H9 (cell line): ENCODE results near the gene SIL1. TPM values are rescaled to one million over a fixed set of nuclear protein-coding genes. Genes with fewer than 3 reads are reported as not detected.

Experiments used
- DNase-seq: peaks from one replicate; pipeline ENCODE4 v3.0.0-alpha.2; 2017
- H2AFZ ChIP-seq: one replicate; pipeline ENCODE4 v1.6.1; 2013; ENCODE audit warnings: mild to moderate bottlenecking, low read length, control low read depth, moderate library complexity
- H2AK5ac ChIP-seq: 2 replicates; pipeline ENCODE4 v1.6.1; 2013; ENCODE audit warnings: low read length, control low read depth, mixed read lengths; ENCODE audit not compliant: insufficient read length
- H2BK120ac ChIP-seq: one replicate; pipeline ENCODE4 v1.6.1; 2013; ENCODE audit warnings: low read depth, mild to moderate bottlenecking, low read length, control low read depth, inconsistent platforms; ENCODE audit not compliant: poor library complexity, severe bottlenecking
- H2BK12ac ChIP-seq: 2 replicates; pipeline ENCODE4 v1.6.1; 2013; ENCODE audit warnings: low read length, control low read depth, mixed read lengths, low read depth; ENCODE audit not compliant: insufficient read length
- H2BK15ac ChIP-seq: 2 replicates; pipeline ENCODE4 v1.6.1; 2013; ENCODE audit warnings: low read depth, low read length, control low read depth
- H2BK20ac ChIP-seq: one replicate; pipeline ENCODE4 v1.6.1; 2013; ENCODE audit warnings: low read depth, mild to moderate bottlenecking, low read length, control low read depth, inconsistent platforms; ENCODE audit not compliant: poor library complexity, severe bottlenecking
- H2BK5ac ChIP-seq: 2 replicates; pipeline ENCODE4 v1.6.1; 2013; ENCODE audit warnings: low read length, control low read depth, mixed read lengths; ENCODE audit not compliant: insufficient read length
- H3K14ac ChIP-seq: 2 replicates; pipeline ENCODE4 v1.6.1; 2013; ENCODE audit warnings: low read length, control low read depth; ENCODE audit not compliant: insufficient read depth
- H3K18ac ChIP-seq: 2 replicates; pipeline ENCODE4 v1.6.1; 2013; ENCODE audit warnings: low read depth, mild to moderate bottlenecking, mixed read lengths, low read length, control low read depth; ENCODE audit not compliant: insufficient read length
- H3K23ac ChIP-seq: 2 replicates; pipeline ENCODE4 v1.6.1; 2013; ENCODE audit warnings: low read length, control low read depth, mixed read lengths, low read depth; ENCODE audit not compliant: insufficient read length
- H3K23me2 ChIP-seq: 2 replicates; pipeline ENCODE4 v1.6.1; 2013; ENCODE audit warnings: low read depth, mild to moderate bottlenecking, mixed read lengths, low read length, control low read depth; ENCODE audit not compliant: insufficient read length, poor library complexity, severe bottlenecking
- H3K27ac ChIP-seq: 2 replicates; pipeline ENCODE4 v1.5.1; 2013; ENCODE audit warnings: low read length, control low read depth, mixed read lengths, low read depth; ENCODE audit not compliant: insufficient read length
- H3K27me3 ChIP-seq: 2 replicates; pipeline ENCODE4 v1.6.1; 2013; ENCODE audit warnings: low read length, control low read depth, inconsistent platforms; ENCODE audit not compliant: insufficient read depth
- H3K4ac ChIP-seq: 2 replicates; pipeline ENCODE4 v1.6.1; 2013; ENCODE audit warnings: low read depth, mild to moderate bottlenecking, control low read depth, inconsistent platforms, low read length, moderate library complexity
- H3K4me1 ChIP-seq: 2 replicates; pipeline ENCODE4 v1.6.1; 2013; ENCODE audit warnings: low read length, control low read depth, inconsistent platforms; ENCODE audit not compliant: insufficient read depth
- H3K4me2 ChIP-seq: 2 replicates; pipeline ENCODE4 v1.6.1; 2013; ENCODE audit warnings: low read length, control low read depth, mixed read lengths; ENCODE audit not compliant: insufficient read length, insufficient read depth
- H3K56ac ChIP-seq: 2 replicates; pipeline ENCODE4 v1.6.1; 2013; ENCODE audit warnings: low read depth, mild to moderate bottlenecking, mixed read lengths, low read length, control low read depth; ENCODE audit not compliant: insufficient read length
- H3K79me1 ChIP-seq: 2 replicates; pipeline ENCODE4 v1.6.1; 2013; ENCODE audit warnings: low read depth, mild to moderate bottlenecking, moderate library complexity, low read length, control low read depth, inconsistent platforms; ENCODE audit not compliant: insufficient read depth, poor library complexity, severe bottlenecking
- H3K79me2 ChIP-seq: 2 replicates; pipeline ENCODE4 v1.6.1; 2013; ENCODE audit warnings: low read length, control low read depth, inconsistent platforms; ENCODE audit not compliant: insufficient read depth
- H3K9ac ChIP-seq: 2 replicates; pipeline ENCODE4 v1.6.1; 2013; ENCODE audit warnings: low read length, control low read depth, mixed read lengths; ENCODE audit not compliant: insufficient read length; ENCODE audit errors: extremely low read depth
- H3K9me3 ChIP-seq: one replicate; pipeline ENCODE4 v1.6.1; 2013; ENCODE audit warnings: low read depth, low read length, inconsistent platforms; ENCODE audit not compliant: control insufficient read depth
- H3T11ph ChIP-seq: one replicate; pipeline ENCODE4 v1.6.1; 2013; ENCODE audit warnings: mild to moderate bottlenecking, low read length, control low read depth, inconsistent platforms
- H4K20me1 ChIP-seq: one replicate; pipeline ENCODE4 v1.6.1; 2013; ENCODE audit not compliant: control insufficient read depth, insufficient read length, insufficient read depth
- H4K5ac ChIP-seq: 2 replicates; pipeline ENCODE4 v1.6.1; 2013; ENCODE audit warnings: low read depth, mild to moderate bottlenecking, mixed read lengths, low read length, control low read depth; ENCODE audit not compliant: insufficient read length
- H4K8ac ChIP-seq: replicated peaks from 2 replicates; pipeline ENCODE4 v1.6.1; 2013; ENCODE audit warnings: low read length, control low read depth, mixed read lengths, low read depth; ENCODE audit not compliant: insufficient read length
- H4K91ac ChIP-seq: 2 replicates; pipeline ENCODE4 v1.6.1; 2013; ENCODE audit warnings: low read depth, mild to moderate bottlenecking, moderate library complexity, mixed read lengths, low read length, control low read depth; ENCODE audit not compliant: insufficient read length
- H3K27ac Mint-ChIP-seq, 3 experiments: 2 replicates in 2 of 3; 3 replicates in 1 of 3; pipeline ENCODE4 v1.8.0; 2020 to 2021; ENCODE audit warnings: mixed read lengths in 3 of 3, mild to moderate bottlenecking in 1 of 3, moderate library complexity in 1 of 3
- H3K27me3 Mint-ChIP-seq: 2 replicates; pipeline ENCODE4 v1.8.0; 2021; ENCODE audit warnings: low read depth, mild to moderate bottlenecking, moderate library complexity, mixed read lengths
- H3K36me3 Mint-ChIP-seq, 3 experiments: 2 replicates in 2 of 3; 3 replicates in 1 of 3; pipeline ENCODE4 v1.8.0; 2020 to 2021; ENCODE audit warnings: low read depth in 3 of 3, mixed read lengths in 3 of 3; ENCODE audit not compliant: insufficient read depth in 1 of 3
- H3K4me1 Mint-ChIP-seq, 2 experiments: 2 replicates each; pipeline ENCODE4 v1.8.0; 2020; ENCODE audit warnings: mixed read lengths in 2 of 2
- H3K4me3 Mint-ChIP-seq, 2 experiments: 2 replicates in 1 of 2; 3 replicates in 1 of 2; pipeline ENCODE4 v1.8.0; 2020 to 2021; ENCODE audit warnings: mild to moderate bottlenecking in 2 of 2, mixed read lengths in 2 of 2, moderate library complexity in 1 of 2
- H3K9me3 Mint-ChIP-seq, 2 experiments: 2 replicates in 1 of 2; 3 replicates in 1 of 2; pipeline ENCODE4 v1.8.0; 2020; ENCODE audit warnings: mild to moderate bottlenecking in 2 of 2, mixed read lengths in 2 of 2, moderate library complexity in 1 of 2
- CTCF ChIP-seq: fragments of 200-600 bp; sonication (generic); conservative IDR thresholded peaks from 3 replicates; pipeline ENCODE4 v1.8.0; 2021; ENCODE audit warnings: antibody characterized with exemption, mild to moderate bottlenecking
- WGBS: extraction: QIAGEN DNeasy Blood & Tissue Kit; methylation state at CpG from one replicate; pipeline ENCODE4 v1.1.7; 2013; ENCODE audit warnings: missing lambda C conversion rate, low lambda C conversion rate, mixed read lengths; ENCODE audit not compliant: insufficient read length; ENCODE audit errors: extremely low coverage; 5-methylcytosine and 5-hydroxymethylcytosine counted together
- total RNA-seq: library from RNA; stranded (reverse); gene quantifications from 2 replicates; pipeline ENCODE4 v1.2.1, GENCODE V29; 2021

Gene SIL1
- total RNA-seq, 1 experiment from 2014 or later: 10.6 TPM

DNA sequence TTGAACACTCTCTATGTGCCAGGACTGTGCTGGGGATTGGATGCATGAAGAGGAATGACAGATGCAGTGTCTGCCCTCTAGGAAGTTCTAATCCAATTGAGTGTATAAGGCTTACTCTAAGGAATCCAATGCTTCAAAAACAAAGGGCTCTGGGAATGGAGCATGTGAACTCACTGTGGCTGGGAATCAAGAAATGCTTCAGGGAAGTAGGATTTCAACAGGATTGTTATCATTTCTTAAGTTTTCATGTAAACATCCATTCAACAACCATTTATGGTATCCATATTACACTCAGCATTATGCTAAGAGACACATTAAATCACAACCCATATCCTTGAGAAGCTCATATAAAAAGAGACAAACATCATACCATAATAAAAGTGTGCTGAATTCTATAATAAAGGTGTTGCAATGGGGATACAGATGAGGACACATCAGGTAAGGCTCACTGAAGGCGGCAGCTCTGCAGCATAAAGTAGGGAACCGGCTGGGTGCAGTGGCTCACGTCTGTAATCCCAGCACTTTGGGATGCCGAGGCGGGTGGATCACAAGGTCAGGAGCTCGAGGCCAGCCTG lies 11.3 kb downstream of the SIL1 start:
- peaks cover 0 to 1% of the 10 kb centered on the region in 2 experiments; a peak in 2 of 4 replicates for H3K4me1 Mint-ChIP-seq

More for the DNA sequence above, 11.3 kb downstream of the SIL1 start:
- Histone ChIP-seq H4K8ac (no peak overlapping the region), H2BK120ac (no peak overlapping the region), H4K5ac (no peak overlapping the region), H3K23me2 (no peaks in the 10 kb centered on the region), H3K4me1 (no peaks in the 10 kb centered on the region), H3K27me3 (no peaks in the 10 kb centered on the region), H3K4me2 (no peak overlapping the region), H2BK12ac (no peak overlapping the region), H2BK20ac (no peak overlapping the region), H3T11ph (no peak overlapping the region), H3K56ac (no peak overlapping the region), H3K27ac (no peak overlapping the region), H3K79me2 (no peaks in the 10 kb centered on the region), H3K9me3 (no peaks in the 10 kb centered on the region), H3K18ac (no peak overlapping the region), H3K23ac (no peak overlapping the region), H2AK5ac (no peak overlapping the region), H4K91ac (no peak overlapping the region), H3K14ac (no peak overlapping the region), H3K9ac (no peak overlapping the region), H2AFZ (no peak overlapping the region), H2BK15ac (no peak overlapping the region), H2BK5ac (no peak overlapping the region), H3K79me1 (no peaks in the 10 kb centered on the region), H3K4ac (no peak overlapping the region), H4K20me1 (no peaks in the 10 kb centered on the region)
- no peaks in the 10 kb centered on the region for H3K27me3 Mint-ChIP-seq
- DNase-seq: no peak
- no peak for TF ChIP-seq CTCF
- WGBS: no CpG with 5 or more reads among the region's 6 CpGs
- H3K4me3 Mint-ChIP-seq: no peak overlapping the region
- no peak overlapping the region for H3K27ac Mint-ChIP-seq
- H3K9me3 Mint-ChIP-seq: no peaks in the 10 kb centered on the region
- 0 out of 7 replicates have a peak, but pooled peaks cover 0 to 2% (median 0%) of the 10 kb centered on the region in 3 experiments for H3K36me3 Mint-ChIP-seq
